H1 (cell line): Measurements from ENCODE around the gene TNN. TPM values are rescaled to one million over a fixed set of nuclear protein-coding genes. Genes with fewer than 3 reads are reported as not detected.

Experiments used
- CTCF ChIA-PET: fragments of 300-600 bp; sonication (Branson Sonifier 250); formaldehyde crosslinking; loops from one replicate; lab custom pipeline; 2021; ENCODE audit not compliant: partially characterized antibody; lab: Charles Lee
- POLR2A ChIA-PET: fragments of 300-600 bp; sonication (Branson Sonifier 250); formaldehyde crosslinking; loops from one replicate; lab custom pipeline; 2021; ENCODE audit warnings: inconsistent platforms; ENCODE audit not compliant: partially characterized antibody; lab: Charles Lee
- DNase-seq, 2 experiments: peaks; one replicate each; pipeline versions ENCODE4 v3.0.0 to v3.0.0-alpha.2; 2010 to 2022; ENCODE audit warnings: low spot score in 2 of 2, low read depth in 1 of 2, mixed read lengths in 1 of 2
- FAIRE-seq: peaks from 2 replicates; lab custom pipeline; 2011; peaks lifted over from hg19 to GRCh38; lab: Jason Lieb, UNC
- H2AFZ ChIP-seq: 2 replicates; pipeline ENCODE4 v1.8.1; 2012; ENCODE audit warnings: low read length, inconsistent platforms
- H2AK5ac ChIP-seq: 2 replicates; pipeline ENCODE4 v1.6.1; 2013; ENCODE audit warnings: low read depth, low read length
- H2BK120ac ChIP-seq: replicated peaks from 2 replicates; pipeline ENCODE3; 2013; ENCODE audit warnings: low read depth, low read length, inconsistent platforms
- H2BK12ac ChIP-seq: 2 replicates; pipeline ENCODE4 v1.6.1; 2013; ENCODE audit warnings: low read depth, low read length
- H2BK15ac ChIP-seq: 2 replicates; pipeline ENCODE4 v1.6.1; 2013; ENCODE audit warnings: low read length
- H2BK20ac ChIP-seq: 2 replicates; pipeline ENCODE4 v1.6.1; 2013; ENCODE audit warnings: low read length
- H2BK5ac ChIP-seq: 2 replicates; pipeline ENCODE4 v1.6.1; 2013; ENCODE audit warnings: low read depth, low read length
- H3K14ac ChIP-seq: 2 replicates; pipeline ENCODE4 v1.6.1; 2013; ENCODE audit warnings: inconsistent platforms; ENCODE audit not compliant: insufficient read length
- H3K18ac ChIP-seq: 2 replicates; pipeline ENCODE4 v1.6.1; 2013; ENCODE audit warnings: low read length; ENCODE audit errors: extremely low read depth
- H3K23ac ChIP-seq: 2 replicates; pipeline ENCODE4 v1.6.1; 2013; ENCODE audit warnings: inconsistent platforms; ENCODE audit not compliant: insufficient read length
- H3K23me2 ChIP-seq: 2 replicates; pipeline ENCODE4 v1.6.1; 2013; ENCODE audit warnings: low read depth, low read length
- H3K27ac ChIP-seq: 2 replicates; pipeline ENCODE4 v1.6.1; 2011; ENCODE audit warnings: low read depth, low read length, inconsistent platforms
- H3K27me3 ChIP-seq, 4 experiments: replicated peaks in 1 of 4; 1 replicate in 1 of 4; 2 replicates in 3 of 4; pipeline versions ENCODE4 v1.6.1 to v1.8.1; 2011 to 2013; ENCODE audit warnings: low read length in 3 of 4, mild to moderate bottlenecking in 3 of 4, inconsistent platforms in 2 of 4, mixed read lengths in 2 of 4, moderate library complexity in 1 of 4; ENCODE audit not compliant: control insufficient read depth in 3 of 4, insufficient read depth in 3 of 4; ENCODE audit errors: extremely low read depth in 1 of 4
- H3K36me3 ChIP-seq, 4 experiments: 2 replicates each; pipeline versions ENCODE4 v1.6.1 to v1.8.1; 2011 to 2013; ENCODE audit warnings: mild to moderate bottlenecking in 4 of 4, low read length in 3 of 4, moderate library complexity in 2 of 4, control low read depth in 1 of 4, inconsistent platforms in 1 of 4; ENCODE audit not compliant: insufficient read depth in 4 of 4, control insufficient read depth in 2 of 4
- H3K4ac ChIP-seq: replicated peaks from 2 replicates; pipeline ENCODE3; 2013; ENCODE audit warnings: low read length, low read depth, mixed read lengths, inconsistent platforms; ENCODE audit not compliant: insufficient read length
- H3K4me1 ChIP-seq, 4 experiments: replicated peaks in 1 of 4; 1 replicate in 1 of 4; 2 replicates in 3 of 4; pipeline versions ENCODE4 v1.6.1 to v1.8.1; 2011 to 2013; ENCODE audit warnings: low read length in 3 of 4, inconsistent platforms in 2 of 4, mixed read lengths in 1 of 4; ENCODE audit not compliant: insufficient read depth in 4 of 4, control insufficient read depth in 3 of 4
- H3K4me2 ChIP-seq, 2 experiments: 2 replicates each; pipeline versions ENCODE4 v1.6.1 to v1.8.1; 2011 to 2013; ENCODE audit warnings: low read depth in 2 of 2, low read length in 2 of 2, control low read depth in 1 of 2, inconsistent platforms in 1 of 2, mild to moderate bottlenecking in 1 of 2; ENCODE audit not compliant: insufficient read depth in 1 of 2
- H3K4me3 ChIP-seq, 4 experiments: fragments of 200-600, 300-600 bp in 1 of 4; sonication (generic), shearing (Covaris generic), sonication (Bioruptor Twin) in 1 of 4; 2 replicates each; pipeline versions ENCODE4 v1.5.1 to v1.8.1; 2011 to 2016; ENCODE audit warnings: low read length in 4 of 4, low read depth in 3 of 4, control low read depth in 2 of 4, inconsistent platforms in 2 of 4, mild to moderate bottlenecking in 2 of 4, mixed read lengths in 1 of 4, moderate library complexity in 1 of 4; ENCODE audit not compliant: insufficient read depth in 2 of 4; ENCODE audit errors: extremely low read depth in 1 of 4
- H3K56ac ChIP-seq: replicated peaks from 2 replicates; pipeline ENCODE3; 2013; ENCODE audit warnings: low read depth, mild to moderate bottlenecking, mixed read lengths, low read length, inconsistent platforms; ENCODE audit not compliant: insufficient read length
- H3K79me1 ChIP-seq: 2 replicates; pipeline ENCODE4 v1.6.1; 2013; ENCODE audit warnings: low read depth, low read length, control low read depth
- H3K79me2 ChIP-seq, 2 experiments: 2 replicates each; pipeline versions ENCODE4 v1.6.1 to v1.8.1; 2012 to 2013; ENCODE audit warnings: low read length in 2 of 2, mild to moderate bottlenecking in 2 of 2, inconsistent platforms in 1 of 2; ENCODE audit not compliant: insufficient read depth in 2 of 2, control insufficient read depth in 1 of 2
- H3K9ac ChIP-seq, 4 experiments: replicated peaks in 1 of 4; 1 replicate in 1 of 4; 2 replicates in 3 of 4; pipeline versions ENCODE4 v1.6.1 to v1.8.1; 2011 to 2013; ENCODE audit warnings: low read depth in 3 of 4, low read length in 3 of 4, control low read depth in 2 of 4, mild to moderate bottlenecking in 2 of 4, moderate library complexity in 2 of 4, inconsistent platforms in 1 of 4; ENCODE audit errors: extremely low read depth in 1 of 4
- H3K9me3 ChIP-seq, 2 experiments: 2 replicates each; pipeline versions ENCODE4 v1.6.1 to v1.8.1; 2012 to 2013; ENCODE audit warnings: mild to moderate bottlenecking in 2 of 2, moderate library complexity in 2 of 2, control low read depth in 1 of 2, inconsistent platforms in 1 of 2, low read depth in 1 of 2, low read length in 1 of 2, mixed read lengths in 1 of 2; ENCODE audit not compliant: insufficient read depth in 2 of 2
- H4K20me1 ChIP-seq, 2 experiments: replicated peaks in 1 of 2; 2 replicates each; pipeline versions ENCODE3 to v1.8.1; 2011 to 2013; ENCODE audit warnings: inconsistent platforms in 2 of 2, low read length in 2 of 2, mild to moderate bottlenecking in 1 of 2; ENCODE audit not compliant: insufficient read depth in 2 of 2, control insufficient read depth in 1 of 2
- H4K5ac ChIP-seq: 2 replicates; pipeline ENCODE4 v1.6.1; 2013; ENCODE audit warnings: low read length, low read depth, mixed read lengths, inconsistent platforms; ENCODE audit not compliant: insufficient read length
- H4K8ac ChIP-seq: 2 replicates; pipeline ENCODE4 v1.8.0; 2013; ENCODE audit warnings: mild to moderate bottlenecking, moderate library complexity, low read length, inconsistent platforms; ENCODE audit not compliant: insufficient read depth; ENCODE audit errors: extremely low read depth
- H4K91ac ChIP-seq: replicated peaks from 2 replicates; pipeline ENCODE3; 2013; ENCODE audit warnings: low read length, mixed read lengths, inconsistent platforms; ENCODE audit not compliant: insufficient read length
- ASH2L ChIP-seq: fragments of 200-600, 300-600 bp; sonication (generic); IDR thresholded peaks from one replicate; pipeline ENCODE4 v1.7.1; 2017; ENCODE audit warnings: low read length
- ATF2 ChIP-seq: IDR thresholded peaks from 2 replicates; pipeline ENCODE4 v1.6.1; 2012; ENCODE audit warnings: low read length, inconsistent platforms
- CREB1 ChIP-seq: IDR thresholded peaks from 2 replicates; pipeline ENCODE4 v1.6.1; 2012; ENCODE audit warnings: inconsistent platforms
- NRF1 ChIP-seq: IDR thresholded peaks from 2 replicates; pipeline ENCODE4 v1.6.1; 2011; ENCODE audit warnings: mild to moderate bottlenecking, low read depth, low read length, improper control_type of control experiment
- RAD21 ChIP-seq, 2 experiments: IDR thresholded peaks in 1 of 2; conservative IDR thresholded peaks in 1 of 2; 2 replicates each; pipeline ENCODE4 v1.6.1; 2011; ENCODE audit warnings: low read depth in 2 of 2, low read length in 2 of 2, improper control_type of control experiment in 1 of 2, inconsistent platforms in 1 of 2, mild to moderate bottlenecking in 1 of 2, moderate library complexity in 1 of 2
- SAP30 ChIP-seq: fragments of 300-600 bp; sonication (generic); IDR thresholded peaks from 2 replicates; pipeline ENCODE4 v1.7.1; 2012; ENCODE audit warnings: low read length, moderate library complexity, mild to moderate bottlenecking, inconsistent platforms; ENCODE audit not compliant: insufficient read depth, insufficient replicate concordance
- SP4 ChIP-seq: IDR thresholded peaks from 2 replicates; pipeline ENCODE4 v1.6.1; 2012; ENCODE audit warnings: low read length, inconsistent platforms
- SUZ12 ChIP-seq: fragments of 200-600 bp; sonication (generic); IDR thresholded peaks from 2 replicates; pipeline ENCODE4 v1.6.1; 2012; ENCODE audit warnings: mild to moderate bottlenecking, inconsistent platforms, low read length, moderate library complexity, mixed read lengths
- WGBS, 2 experiments: shearing (Covaris generic) in 1 of 2; methylation state at CpG; one replicate each; pipeline versions ENCODE4 v1.1.6 to v1.1.7; 2013 to 2015; ENCODE audit warnings: low lambda C conversion rate in 2 of 2, mixed read lengths in 2 of 2, inconsistent platforms in 1 of 2, low coverage in 1 of 2, missing lambda C conversion rate in 1 of 2; ENCODE audit not compliant: insufficient replicate concordance in 2 of 2, insufficient coverage in 1 of 2, insufficient read length in 1 of 2; ENCODE audit errors: extremely low coverage in 1 of 2, missing lambda C conversion rate in 1 of 2; 5-methylcytosine and 5-hydroxymethylcytosine counted together
- polyA plus RNA-seq, 7 experiments: library from polyadenylated mRNA; depleted of rRNA in 3 of 7; stranded (reverse) in 5 of 7; unstranded in 2 of 7; fragments of >200 nt in 5 of 7; fragments of 200-250 nt in 2 of 7; gene quantifications; 1 replicate in 5 of 7; 2 replicates in 1 of 7; 4 replicates in 1 of 7; pipeline versions ENCODE4 v1.2.1 to v1.2.3, GENCODE V29; 2011 to 2013; ENCODE audit warnings: missing spikeins in 2 of 7, mixed read lengths in 2 of 7
- total RNA-seq: library from RNA; stranded (reverse); fragmentation: NEBNext Ultra II Directional; extraction: Animal tissue kit (Norgen Biotek cat#: 25700); gene quantifications from 2 replicates; pipeline ENCODE4 v1.2.1, GENCODE V29; 2021

Gene TNN
- total and polyA plus RNA-seq, 2 of the 8 experiments (the other 6 are each of a cell fraction or from before 2014, with no cell fraction given), result 0.21 to 0.30 TPM

- Histone ChIP-seq H3K4ac (no peak overlapping the region), H3K4me3 (no peak overlapping the region), H2AFZ (no peak overlapping the region), H3K56ac (no peak overlapping the region), H3K9ac (no peak overlapping the region), H3K18ac (no peak overlapping the region), H3K9me3 (no peaks in the 10 kb centered on the region), H2BK15ac (no peak overlapping the region), H4K91ac (no peak overlapping the region), H4K5ac (no peak overlapping the region), H2BK20ac (no peak overlapping the region), H2BK5ac (no peak overlapping the region), H3K4me1 (peaks cover 3 to 9% (median 4%) of the 10 kb centered on the region in 4 experiments; a peak in 5 of 7 replicates), H3K79me2 (no peaks in the 10 kb centered on the region), H3K23ac (no peak overlapping the region), H3K23me2 (0 out of 2 replicates have a peak, but pooled peaks cover 2% of the 10 kb centered on the region), H3K27me3 (peaks cover 0 to 6% (median 0%) of the 10 kb centered on the region in 4 experiments; a peak in 2 of 7 replicates), H2BK12ac (no peak overlapping the region), H4K20me1 (no peaks in the 10 kb centered on the region), H3K14ac (no peak overlapping the region), H3K79me1 (no peaks in the 10 kb centered on the region), H2BK120ac (no peak overlapping the region), H4K8ac (no peak overlapping the region), H2AK5ac (no peak overlapping the region), H3K4me2 (no peak overlapping the region), H3K36me3 (no peaks in the 10 kb centered on the region), H3K27ac (no peak overlapping the region)
- ChIA-PET POLR2A (no interaction called here), CTCF (interaction anchor here (0.7 to 5.9 kb wide), 8 partner anchors 9 to 168 kb away, joined by 3 to 42 read pairs (median 4); no protein-coding TSS in a partner anchor)
- no peak for TF ChIP-seq SAP30
- TF ChIP-seq ASH2L, result no peak
- no peak for TF ChIP-seq RAD21 (IDR thresholded peaks at IDR 0.05 in 1 of 2, conservative IDR thresholded peaks at IDR 0.05 in 1 of 2; ENCODE audit: low read depth in 2 of 2, low read length in 2 of 2)
- no peak for TF ChIP-seq ATF2
- TF ChIP-seq CREB1, result no peak
- no peak for TF ChIP-seq SP4
- no peak for TF ChIP-seq SUZ12
- TF ChIP-seq NRF1, result no peak
- 100% methylated on average over 2 of the region's 2 CpGs; no CpG with 5 or more reads in 1 of the 2 experiments for WGBS, 2 experiments
- FAIRE-seq (no peak), DNase-seq (no peak)
These were observed 119.0 kb downstream of the TNN start for GRCh38 chr1:175186433-175187160.
